Stimulated activated CD8-positive, alpha-beta memory T cell treated with anti-CD3 and anti-CD28 coated beads, Interleukin-4, amount 100 ng/mL, for 24 hours (primary cell): ENCODE measurements around the gene AFDN.

ENCODE experiments used
- DNase-seq: peaks from one replicate; pipeline ENCODE4 v3.0.0-alpha.2; 2020; ENCODE audit warnings: low read depth

Gene AFDN

GRCh38 chr6:167978607-167979006 is 151.9 kb downstream of the AFDN start:
- DNase-seq: no peak

- DNase-seq: no peak
Observed at GRCh38 chr6:167979436-167980139, 152.9 kb downstream of the AFDN start.

GRCh38 chr6:167980911-167981580 is 154.3 kb downstream of the AFDN start:
- DNase-seq: no peak

GRCh38 chr6:167981916-167982462 is 155.3 kb downstream of the AFDN start:
- DNase-seq: no peak

- DNase-seq: no peak
Observed at GRCh38 chr6:167984144-167984719, 157.5 kb downstream of the AFDN start.

- no peak for DNase-seq
Observed at GRCh38 chr6:167984876-167985604, 158.3 kb downstream of the AFDN start.

GRCh38 chr6:167985911-167986595 is 159.3 kb downstream of the AFDN start:
- DNase-seq: no peak

- no peak for DNase-seq
Observed at GRCh38 chr6:167987396-167988153, 160.9 kb downstream of the AFDN start.

- DNase-seq: no peak
Observed at GRCh38 chr6:167988154-167988495, 161.4 kb downstream of the AFDN start.

- DNase-seq: no peak
Observed at GRCh38 chr6:167988945-167989841, 162.5 kb downstream of the AFDN start.

- DNase-seq: no peak
Observed at GRCh38 chr6:167990016-167990945, 163.6 kb downstream of the AFDN start.

GRCh38 chr6:167993169-167993568 is 166.5 kb downstream of the AFDN start:
- no peak for DNase-seq

- DNase-seq: no peak
Observed at GRCh38 chr6:167993831-167994230, 167.1 kb downstream of the AFDN start.

- DNase-seq: no peak
Observed at GRCh38 chr6:167995302-167995701, 168.6 kb downstream of the AFDN start.

GRCh38 chr6:167995731-167996151 is 169.0 kb downstream of the AFDN start:
- no peak for DNase-seq

- no peak for DNase-seq
Observed at GRCh38 chr6:167996424-167997199, 169.9 kb downstream of the AFDN start.

- no peak for DNase-seq
Observed at GRCh38 chr6:167997642-167998041, 170.9 kb downstream of the AFDN start, which contains the start of gene KIF25. TSS of gene KIF25 (plus strand) at chr6:167997671. CDS start at chr6:168029586, 31,915 bp downstream.

GRCh38 chr6:167998215-167998614 is 171.5 kb downstream of the AFDN start:
- no peak for DNase-seq
